Colonic mucosa (tissue), 4 donors: ENCODE data around the gene LGALS3BP. TPM values are rescaled to one million over a fixed set of nuclear protein-coding genes. Genes with fewer than 3 reads are reported as not detected.

Source experiments
- DNase-seq: peaks from one replicate; pipeline ENCODE4 v3.0.0-alpha.2; 2020
- H3K27ac ChIP-seq: fragments of 200-600 bp; one replicate; pipeline ENCODE4 v1.8.0; 2021
- H3K27me3 ChIP-seq: fragments of 200-600 bp; one replicate; pipeline ENCODE4 v1.8.0; 2021
- H3K36me3 ChIP-seq: fragments of 200-600 bp; one replicate; pipeline ENCODE4 v1.8.0; 2021
- H3K4me1 ChIP-seq: fragments of 200-600 bp; one replicate; pipeline ENCODE4 v1.8.0; 2021; ENCODE audit warnings: mild to moderate bottlenecking
- H3K4me3 ChIP-seq: fragments of 200-600 bp; one replicate; pipeline ENCODE4 v1.8.0; 2021
- H3K9ac ChIP-seq, 2 donors: one replicate each; pipeline ENCODE4 v1.7.0; 2013; ENCODE audit warnings: control low read depth in 2 of 2, low read depth in 2 of 2, low read length in 2 of 2
- H3K9me3 ChIP-seq: fragments of 200-600 bp; one replicate; pipeline ENCODE4 v1.8.0; 2021
- CTCF ChIP-seq: fragments of 200-600 bp; IDR thresholded peaks from one replicate; pipeline ENCODE4 v1.8.0; 2022; ENCODE audit warnings: antibody characterized with exemption, mild to moderate bottlenecking
- intact Hi-C: fragments of 100-400 bp; cut with DNase I; formaldehyde crosslinking; loops from one replicate; pipeline ENCODE4 v1.14.1; 2022
- total RNA-seq, 2 donors: library from RNA; stranded (reverse); fragmentation: NEBNext Ultra II Directional in 1 of 2; extraction: Animal tissue kit (Norgen Biotek cat#: 25700) in 1 of 2; gene quantifications; one replicate each; pipeline ENCODE4 v1.2.1, GENCODE V29; 2021
- donor health status: healthy.
- donor health status: DM: no; HTN: no; CAD: no.
- donor health status: DM: no; HTN: no; CAD: no.

LGALS3BP gene
- total RNA-seq, 2 donors from 2014 or later: 635 to 674 TPM

GRCh38 chr17:79026376-79027273 is 46.9 kb upstream of the LGALS3BP start:
- Histone ChIP-seq H3K9me3 (no peaks in the 10 kb centered on the region), H3K27me3 (no peaks in the 10 kb centered on the region), H3K4me3 (no peak overlapping the region), H3K27ac (peak overlapping the region; percentile 61), H3K9ac (peak overlapping the region in 1 of 2 donors; percentile 73), H3K4me1 (peaks cover 34% of the 10 kb centered on the region), H3K36me3 (no peaks in the 10 kb centered on the region)
- TF ChIP-seq CTCF: no peak
- intact Hi-C loops: no loop called here
- peak; percentile 65 for DNase-seq

- peak overlapping the region; percentile 27 for H3K27ac ChIP-seq
- DNase-seq: peak; percentile 51
- H3K4me3 ChIP-seq: peak overlapping the region; percentile 62
- no peaks in the 10 kb centered on the region for H3K36me3 ChIP-seq
- TF ChIP-seq CTCF: no peak
- intact Hi-C loops: no loop called here
- H3K4me1 ChIP-seq: peaks cover 41% of the 10 kb centered on the region
- H3K9ac ChIP-seq: peak overlapping the region; percentile 68 to 76
- H3K27me3 ChIP-seq: no peaks in the 10 kb centered on the region
- H3K9me3 ChIP-seq: no peaks in the 10 kb centered on the region
These were observed 45.4 kb upstream of the LGALS3BP start for GRCh38 chr17:79024901-79025737.

GRCh38 chr17:79023886-79024771 is 44.4 kb upstream of the LGALS3BP start, which contains the start of gene C1QTNF1:
TSS of gene C1QTNF1 (plus strand) at chr17:79024169. CDS start at chr17:79043969, 19,800 bp downstream.
- H3K4me3 ChIP-seq: peak within 1 kb of the TSS; percentile 62
- no peaks in the 10 kb centered on the region for H3K9me3 ChIP-seq
- peak within 1 kb of the TSS; percentile 27 for H3K27ac ChIP-seq
- DNase-seq: peak; percentile 73
- TF ChIP-seq CTCF: peak; percentile 35
- no peaks in the 10 kb centered on the region for H3K36me3 ChIP-seq
- H3K27me3 ChIP-seq: no peaks in the 10 kb centered on the region
- H3K9ac ChIP-seq: peak within 1 kb of the TSS; percentile 68 to 76
- intact Hi-C loops: no loop called here
- peaks cover 49% of the 10 kb centered on the region for H3K4me1 ChIP-seq

GRCh38 chr17:79023180-79023705 is 43.5 kb upstream of the LGALS3BP start:
- H3K9ac ChIP-seq: peak overlapping the region in 1 of 2 donors; percentile 76
- no peak overlapping the region for H3K4me3 ChIP-seq

More at GRCh38 chr17:79023180-79023705, 43.5 kb upstream of the LGALS3BP start:
- H3K9me3 ChIP-seq: no peaks in the 10 kb centered on the region
- intact Hi-C loops: no loop called here
- DNase-seq: no peak
- H3K4me1 ChIP-seq: peaks cover 49% of the 10 kb centered on the region
- TF ChIP-seq CTCF: no peak
- H3K36me3 ChIP-seq: no peaks in the 10 kb centered on the region
- H3K27me3 ChIP-seq: no peaks in the 10 kb centered on the region
- no peak overlapping the region for H3K27ac ChIP-seq
